NCI-H2107 treated with DMSO at 0.1 percent for 48 hours (cell line): ENCODE data around the gene WNT3A.

Source experiments
- DNase-seq: peaks from one replicate; lab custom pipeline; 2025; ENCODE audit not compliant: unreplicated experiment; lab: John Stamatoyannopoulos, UW

Gene WNT3A

DNA sequence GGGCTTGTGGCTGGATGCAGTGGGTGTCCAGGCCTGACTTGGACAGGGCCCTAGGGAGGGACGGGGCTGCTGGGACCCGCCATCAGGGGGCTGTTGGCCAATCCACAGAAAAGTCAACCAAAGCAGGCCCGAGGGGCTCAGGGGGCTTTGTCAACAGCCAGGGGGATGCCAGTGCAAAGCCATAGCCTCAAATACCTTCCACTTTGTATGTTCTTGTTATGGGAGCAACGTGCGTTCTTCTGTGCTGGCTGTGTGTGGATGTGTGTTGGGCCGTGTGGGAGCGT lies 40.3 kb downstream of the WNT3A start:
- no peak for DNase-seq

DNA sequence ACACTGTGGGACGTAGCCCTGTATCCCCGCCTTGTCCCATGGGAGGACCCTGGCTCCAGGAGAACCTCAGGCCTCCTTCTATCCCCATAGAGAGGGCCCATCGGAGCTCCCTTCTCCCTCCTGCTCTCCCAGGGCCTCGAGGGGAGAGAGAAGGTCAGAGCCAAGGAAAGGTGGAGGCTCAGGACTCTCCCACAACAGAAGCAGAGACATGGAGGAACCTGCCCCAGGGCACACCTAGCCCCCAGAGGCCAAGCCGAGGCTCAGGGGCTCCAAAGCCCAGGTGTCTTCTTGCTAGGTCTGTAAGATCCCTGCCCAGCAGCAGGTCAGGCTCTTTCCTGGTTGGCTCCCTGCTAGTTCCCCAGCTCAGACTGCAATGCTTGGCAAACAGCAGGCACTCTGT lies 41.3 kb downstream of the WNT3A start:
- no peak for DNase-seq

DNA sequence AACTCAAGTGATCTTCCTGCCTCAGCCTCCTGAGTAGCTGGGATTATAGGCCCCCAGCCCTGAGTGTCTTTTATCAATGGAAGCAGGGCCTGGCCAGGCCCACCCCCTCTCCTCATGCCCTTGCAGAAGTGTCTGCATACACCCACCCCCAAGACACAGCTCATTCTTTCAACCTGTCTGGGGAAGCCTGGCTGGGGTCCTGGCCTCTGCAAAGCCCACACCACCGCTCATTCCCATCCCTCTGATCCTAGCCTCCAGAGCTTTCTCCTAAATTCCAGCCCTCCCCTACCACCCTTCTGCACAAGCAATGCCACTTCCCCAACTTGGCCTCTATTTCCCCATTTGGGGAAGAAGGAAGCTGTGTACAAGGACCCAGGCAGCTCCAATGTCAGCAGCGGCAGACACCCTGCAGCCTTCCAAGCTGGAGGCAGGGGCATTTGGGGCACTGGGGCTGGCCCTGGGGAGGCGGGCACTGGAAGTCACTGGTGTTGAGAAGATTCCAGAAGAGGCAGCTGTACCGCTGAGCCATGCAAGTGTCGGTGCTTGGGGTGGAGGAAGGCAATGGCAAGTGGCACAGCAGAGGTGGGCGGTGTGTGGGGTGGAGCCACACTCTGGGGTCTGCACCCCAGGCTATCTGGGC lies 42.0 kb downstream of the WNT3A start:
- DNase-seq, result no peak

DNA sequence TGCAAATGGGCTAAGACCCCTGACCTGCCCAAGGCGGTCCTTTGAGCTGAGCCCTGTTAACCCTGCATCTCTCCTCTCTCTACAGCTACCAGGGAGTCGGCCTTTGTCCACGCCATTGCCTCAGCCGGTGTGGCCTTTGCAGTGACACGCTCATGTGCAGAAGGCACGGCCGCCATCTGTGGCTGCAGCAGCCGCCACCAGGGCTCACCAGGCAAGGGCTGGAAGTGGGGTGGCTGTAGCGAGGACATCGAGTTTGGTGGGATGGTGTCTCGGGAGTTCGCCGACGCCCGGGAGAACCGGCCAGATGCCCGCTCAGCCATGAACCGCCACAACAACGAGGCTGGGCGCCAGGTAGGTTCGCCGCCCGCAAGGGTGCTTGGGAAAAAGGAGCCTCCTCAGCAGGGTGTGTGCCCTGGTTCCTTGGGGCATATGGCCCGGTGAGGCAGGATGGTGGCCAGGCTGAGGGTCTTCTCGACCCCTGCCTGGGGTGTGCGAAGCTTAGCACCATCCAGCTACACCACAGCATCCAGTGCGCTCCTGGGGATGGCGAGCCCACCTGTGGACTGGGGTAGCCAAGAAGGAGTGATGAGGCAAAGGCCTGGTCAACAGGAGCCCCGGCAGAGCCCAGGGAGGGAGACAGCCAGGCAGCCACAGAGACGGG lies 43.9 kb downstream of the WNT3A start:
- DNase-seq, result no peak

DNA sequence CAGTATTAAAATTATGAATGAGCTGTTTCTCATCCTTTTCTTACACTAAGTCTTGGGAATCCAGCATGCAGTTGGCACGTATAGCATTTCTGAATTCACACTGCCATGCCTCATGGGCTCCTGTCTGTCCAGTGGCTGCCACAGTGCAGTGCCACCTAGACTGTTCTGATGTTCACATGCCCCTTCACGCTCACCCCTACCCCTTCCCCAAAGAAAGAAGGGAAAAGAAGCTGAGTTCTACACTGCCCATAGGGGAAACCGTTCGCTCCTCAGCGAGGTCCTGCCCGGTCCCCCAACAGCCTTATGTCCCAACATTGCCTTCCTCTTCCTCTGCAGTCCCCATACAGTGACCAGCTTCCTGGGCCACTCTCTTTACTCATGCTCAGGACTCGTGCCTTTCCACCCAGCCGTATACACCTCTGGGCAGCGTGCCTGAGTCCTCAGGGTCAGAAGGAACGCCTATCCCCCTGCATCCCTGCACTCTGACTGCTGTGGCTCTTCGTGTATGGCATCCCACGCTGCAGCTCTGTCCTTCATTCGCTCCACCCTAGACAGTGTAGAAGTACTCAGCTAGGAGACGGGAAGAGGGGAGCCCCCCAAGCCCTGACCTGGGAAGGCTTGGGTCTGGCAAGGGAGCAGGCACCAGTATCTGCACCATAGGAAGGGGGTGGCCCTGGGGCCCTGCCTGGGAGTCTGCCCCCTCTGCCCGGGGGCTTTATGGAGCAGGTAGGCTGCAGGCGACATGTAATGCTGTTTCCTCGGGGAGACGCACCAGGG lies 51.6 kb downstream of the WNT3A start:
- DNase-seq, result no peak

DNA sequence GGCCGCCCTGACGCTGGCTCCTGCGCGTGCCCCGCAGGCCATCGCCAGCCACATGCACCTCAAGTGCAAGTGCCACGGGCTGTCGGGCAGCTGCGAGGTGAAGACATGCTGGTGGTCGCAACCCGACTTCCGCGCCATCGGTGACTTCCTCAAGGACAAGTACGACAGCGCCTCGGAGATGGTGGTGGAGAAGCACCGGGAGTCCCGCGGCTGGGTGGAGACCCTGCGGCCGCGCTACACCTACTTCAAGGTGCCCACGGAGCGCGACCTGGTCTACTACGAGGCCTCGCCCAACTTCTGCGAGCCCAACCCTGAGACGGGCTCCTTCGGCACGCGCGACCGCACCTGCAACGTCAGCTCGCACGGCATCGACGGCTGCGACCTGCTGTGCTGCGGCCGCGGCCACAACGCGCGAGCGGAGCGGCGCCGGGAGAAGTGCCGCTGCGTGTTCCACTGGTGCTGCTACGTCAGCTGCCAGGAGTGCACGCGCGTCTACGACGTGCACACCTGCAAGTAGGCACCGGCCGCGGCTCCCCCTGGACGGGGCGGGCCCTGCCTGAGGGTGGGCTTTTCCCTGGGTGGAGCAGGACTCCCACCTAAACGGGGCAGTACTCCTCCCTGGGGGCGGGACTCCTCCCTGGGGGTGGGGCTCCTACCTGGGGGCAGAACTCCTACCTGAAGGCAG lies 52.3 kb downstream of the WNT3A start:
- DNase-seq, result no peak

- DNase-seq, result no peak
These were observed 53.0 kb downstream of the WNT3A start for GRCh38 chr1:228059634-228060457.

DNA sequence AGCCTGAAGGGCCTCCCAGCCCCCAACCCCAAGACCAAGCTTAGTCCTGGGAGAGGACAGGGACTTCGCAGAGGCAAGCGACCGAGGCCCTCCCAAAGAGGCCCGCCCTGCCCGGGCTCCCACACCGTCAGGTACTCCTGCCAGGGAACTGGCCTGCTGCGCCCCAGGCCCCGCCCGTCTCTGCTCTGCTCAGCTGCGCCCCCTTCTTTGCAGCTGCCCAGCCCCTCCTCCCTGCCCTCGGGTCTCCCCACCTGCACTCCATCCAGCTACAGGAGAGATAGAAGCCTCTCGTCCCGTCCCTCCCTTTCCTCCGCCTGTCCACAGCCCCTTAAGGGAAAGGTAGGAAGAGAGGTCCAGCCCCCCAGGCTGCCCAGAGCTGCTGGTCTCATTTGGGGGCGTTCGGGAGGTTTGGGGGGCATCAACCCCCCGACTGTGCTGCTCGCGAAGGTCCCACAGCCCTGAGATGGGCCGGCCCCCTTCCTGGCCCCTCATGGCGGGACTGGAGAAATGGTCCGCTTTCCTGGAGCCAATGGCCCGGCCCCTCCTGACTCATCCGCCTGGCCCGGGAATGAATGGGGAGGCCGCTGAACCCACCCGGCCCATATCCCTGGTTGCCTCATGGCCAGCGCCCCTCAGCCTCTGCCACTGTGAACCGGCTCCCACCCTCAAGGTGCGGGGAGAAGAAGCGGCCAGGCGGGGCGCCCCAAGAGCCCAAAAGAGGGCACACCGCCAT lies 53.8 kb downstream of the WNT3A start:
- DNase-seq, result no peak

GRCh38 chr1:228061411-228062084 lies 54.8 kb downstream of the WNT3A start:
- no peak for DNase-seq

GRCh38 chr1:228062085-228062791 lies 55.4 kb downstream of the WNT3A start:
- no peak for DNase-seq

DNA sequence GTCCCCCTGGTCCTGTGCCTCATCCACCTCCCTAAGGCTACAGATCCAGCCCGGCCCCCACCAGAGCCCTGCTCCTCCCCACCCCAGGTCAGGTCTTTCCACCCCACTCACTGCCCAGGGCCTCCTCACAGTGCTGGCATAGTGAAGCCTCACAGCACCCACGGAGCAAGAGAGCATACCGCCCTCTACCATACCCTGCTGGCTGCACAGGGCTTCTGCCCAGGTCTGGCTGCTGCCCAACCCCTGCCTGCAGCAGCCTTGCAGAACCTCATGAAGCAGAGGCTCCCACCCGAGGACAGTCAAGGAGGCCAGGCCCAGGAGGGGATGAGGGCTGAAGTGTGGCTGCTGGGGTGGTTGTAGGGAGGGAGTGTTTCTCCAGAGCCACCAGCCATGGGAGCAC lies 56.0 kb downstream of the WNT3A start:
- no peak for DNase-seq

DNA sequence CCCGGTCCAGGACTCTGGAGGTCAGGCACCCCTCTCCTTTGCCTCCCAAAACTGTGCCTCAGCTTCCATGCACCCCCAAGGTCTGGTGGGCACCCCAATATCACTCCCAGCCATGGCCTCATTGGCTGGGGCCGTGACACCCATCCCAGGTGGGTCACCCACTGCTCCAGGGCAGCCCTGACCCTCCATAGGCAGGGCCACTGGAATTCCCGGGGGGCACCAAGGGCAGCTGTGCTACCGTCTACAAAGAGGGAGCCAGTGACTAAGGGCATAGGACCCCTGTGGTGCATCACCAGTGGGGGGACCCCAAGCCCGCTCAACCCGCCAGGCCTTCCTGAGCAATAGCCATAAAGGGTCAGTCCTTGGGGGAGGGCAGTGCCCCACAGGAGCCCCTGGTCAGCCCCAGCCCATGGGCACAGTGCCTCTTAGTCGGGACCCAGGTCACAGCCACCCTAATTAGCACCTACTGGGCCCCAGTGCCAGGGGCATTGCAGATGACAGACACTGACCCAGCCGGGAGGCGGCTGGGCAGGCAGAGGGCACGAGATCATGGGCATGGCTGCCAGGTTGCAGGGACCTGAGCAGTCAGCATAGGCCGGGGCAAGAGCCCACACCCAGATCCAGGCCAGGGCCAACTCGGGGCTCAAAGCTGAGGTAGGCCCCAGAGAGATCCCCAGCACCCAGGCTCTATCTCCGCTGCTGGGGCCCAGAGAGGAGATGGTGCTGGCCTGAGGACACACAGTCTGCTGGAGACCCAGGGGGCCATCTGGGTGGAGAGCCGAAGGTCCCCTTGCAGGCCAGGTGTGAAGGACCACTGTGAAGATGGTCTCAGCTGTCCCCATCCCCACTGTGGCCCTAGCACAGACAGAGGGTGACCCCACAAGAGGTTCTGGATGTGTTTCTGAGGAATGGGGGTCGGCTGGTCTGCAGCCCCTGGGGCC lies 56.7 kb downstream of the WNT3A start:
- DNase-seq, result no peak

DNA sequence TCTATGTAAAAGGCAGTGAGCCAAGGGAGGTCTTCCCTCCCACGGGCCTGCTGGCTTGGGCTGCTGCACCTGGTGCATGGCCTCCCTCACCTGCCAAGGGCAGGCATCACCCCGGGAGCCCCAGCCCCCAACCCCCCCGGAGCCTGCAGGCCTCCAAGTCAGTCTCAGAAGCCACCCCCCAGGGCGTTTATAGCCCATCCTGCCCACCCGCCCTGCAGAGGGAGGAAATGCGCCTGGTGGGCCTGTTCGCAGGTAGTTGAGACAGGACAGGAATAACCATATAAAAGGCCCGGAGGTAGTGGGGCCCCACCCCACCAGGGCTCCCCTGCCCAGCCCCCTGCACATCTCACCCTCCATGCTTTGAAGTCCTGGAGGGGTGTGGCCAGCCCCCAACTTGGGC lies 57.5 kb downstream of the WNT3A start:
- DNase-seq, result no peak

- DNase-seq, result no peak
These were observed 58.1 kb downstream of the WNT3A start for GRCh38 chr1:228064741-228065542.

- DNase-seq, result no peak
These were observed 58.9 kb downstream of the WNT3A start for GRCh38 chr1:228065543-228066347.

- no peak for DNase-seq
These were observed 59.6 kb downstream of the WNT3A start for GRCh38 chr1:228066416-228066815.
